GM21526 (cell line): ENCODE measurements around the gene KDM2A.
A peak's percentile ranks its signal among the peaks of the same experiment; 100 is the strongest.

Experiments
- ATAC-seq: cut with Tn5 transposase; IDR thresholded peaks from one replicate; pipeline ENCODE4 v1.9.1; 2021; ENCODE audit warnings: moderate library complexity; ENCODE audit not compliant: unreplicated experiment, low FRiP score

Gene KDM2A

DNA sequence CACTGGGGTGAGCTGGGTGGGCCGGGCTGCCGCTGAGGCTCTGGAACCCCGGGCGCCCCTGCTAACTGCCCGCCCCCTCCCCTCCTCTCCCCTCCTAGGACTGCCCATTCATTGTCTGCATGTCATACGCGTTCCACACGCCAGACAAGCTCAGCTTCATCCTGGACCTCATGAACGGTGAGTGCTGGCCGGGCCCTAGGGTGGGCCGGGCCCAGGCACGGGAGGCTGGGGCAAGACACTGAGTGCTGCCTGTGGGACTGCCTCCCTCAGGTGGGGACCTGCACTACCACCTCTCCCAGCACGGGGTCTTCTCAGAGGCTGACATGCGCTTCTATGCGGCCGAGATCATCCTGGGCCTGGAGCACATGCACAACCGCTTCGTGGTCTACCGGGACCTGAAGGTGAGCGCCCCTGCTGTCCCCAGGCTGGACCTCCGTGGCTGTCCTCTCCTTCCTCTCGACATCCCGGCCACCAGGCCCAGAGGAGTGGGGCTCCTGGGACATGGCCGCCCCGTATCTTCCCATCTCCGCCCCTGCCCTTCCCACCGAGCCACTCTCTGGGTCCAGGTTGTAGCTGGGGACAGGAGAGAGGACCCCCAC lies 162.6 kb downstream of the KDM2A start:
- ATAC-seq = no peak

DNA sequence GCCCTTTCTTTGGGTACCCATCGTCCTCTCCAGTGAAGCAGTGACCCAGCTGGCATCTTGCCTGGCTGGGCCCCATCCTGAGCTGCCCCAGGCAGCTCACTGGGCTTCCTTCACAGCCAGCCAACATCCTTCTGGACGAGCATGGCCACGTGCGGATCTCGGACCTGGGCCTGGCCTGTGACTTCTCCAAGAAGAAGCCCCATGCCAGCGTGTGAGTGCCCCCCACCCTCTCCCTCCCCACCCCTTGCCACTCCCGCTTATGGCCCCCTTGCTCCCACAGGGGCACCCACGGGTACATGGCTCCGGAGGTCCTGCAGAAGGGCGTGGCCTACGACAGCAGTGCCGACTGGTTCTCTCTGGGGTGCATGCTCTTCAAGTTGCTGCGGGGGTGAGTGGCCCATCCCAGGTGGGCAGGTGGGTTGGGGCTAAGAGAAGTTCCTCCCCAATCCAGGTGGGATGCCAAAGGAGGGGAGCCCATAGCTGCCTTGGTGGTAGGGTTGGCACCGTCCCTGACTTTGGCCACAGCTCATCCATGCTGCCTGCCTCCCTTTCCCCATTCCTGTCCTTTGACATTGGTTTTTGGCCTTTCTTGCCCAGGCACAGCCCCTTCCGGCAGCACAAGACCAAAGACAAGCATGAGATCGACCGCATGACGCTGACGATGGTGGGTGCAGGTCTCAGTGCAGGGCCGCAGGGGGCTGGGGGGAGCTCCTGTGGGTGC lies 163.3 kb downstream of the KDM2A start:
- ATAC-seq = no peak

DNA sequence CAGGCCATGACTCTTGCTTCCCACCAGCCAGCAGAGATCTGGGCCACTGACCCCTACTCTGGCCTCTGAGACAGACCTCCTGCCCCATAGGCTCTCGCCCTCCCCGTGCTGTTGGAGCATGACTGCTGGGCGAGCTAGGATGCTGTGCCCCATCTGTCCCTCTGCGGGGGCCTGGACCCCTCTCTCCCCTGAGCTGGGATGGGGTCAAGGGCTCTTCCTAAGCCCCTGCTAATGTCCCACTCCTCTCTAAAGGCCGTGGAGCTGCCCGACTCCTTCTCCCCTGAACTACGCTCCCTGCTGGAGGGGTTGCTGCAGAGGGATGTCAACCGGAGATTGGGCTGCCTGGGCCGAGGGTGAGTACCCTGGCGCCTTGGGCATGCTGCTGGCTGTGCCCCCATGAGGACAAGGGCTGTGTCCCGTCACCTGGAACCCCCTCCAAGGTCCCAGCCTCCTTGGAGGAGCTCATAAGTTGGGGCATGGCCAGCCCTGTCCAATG lies 163.9 kb downstream of the KDM2A start:
- ATAC-seq = no peak

DNA sequence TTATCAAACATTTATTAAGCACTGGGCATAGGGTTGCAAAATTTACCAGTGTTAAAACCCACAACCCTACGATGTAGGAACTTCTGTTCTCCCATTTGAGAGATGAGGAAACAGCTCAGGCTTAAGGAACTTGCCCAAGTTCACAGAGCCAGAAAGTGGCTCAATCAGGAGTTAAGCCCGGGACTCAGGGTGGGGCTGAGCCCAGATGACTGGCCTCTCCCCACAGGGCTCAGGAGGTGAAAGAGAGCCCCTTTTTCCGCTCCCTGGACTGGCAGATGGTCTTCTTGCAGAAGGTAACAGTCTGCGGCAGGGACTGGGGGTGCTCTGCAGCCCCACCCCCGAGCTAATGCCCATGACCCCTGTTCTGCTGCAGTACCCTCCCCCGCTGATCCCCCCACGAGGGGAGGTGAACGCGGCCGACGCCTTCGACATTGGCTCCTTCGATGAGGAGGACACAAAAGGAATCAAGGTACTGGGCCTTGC lies 164.5 kb downstream of the KDM2A start:
- ATAC-seq = no peak

DNA sequence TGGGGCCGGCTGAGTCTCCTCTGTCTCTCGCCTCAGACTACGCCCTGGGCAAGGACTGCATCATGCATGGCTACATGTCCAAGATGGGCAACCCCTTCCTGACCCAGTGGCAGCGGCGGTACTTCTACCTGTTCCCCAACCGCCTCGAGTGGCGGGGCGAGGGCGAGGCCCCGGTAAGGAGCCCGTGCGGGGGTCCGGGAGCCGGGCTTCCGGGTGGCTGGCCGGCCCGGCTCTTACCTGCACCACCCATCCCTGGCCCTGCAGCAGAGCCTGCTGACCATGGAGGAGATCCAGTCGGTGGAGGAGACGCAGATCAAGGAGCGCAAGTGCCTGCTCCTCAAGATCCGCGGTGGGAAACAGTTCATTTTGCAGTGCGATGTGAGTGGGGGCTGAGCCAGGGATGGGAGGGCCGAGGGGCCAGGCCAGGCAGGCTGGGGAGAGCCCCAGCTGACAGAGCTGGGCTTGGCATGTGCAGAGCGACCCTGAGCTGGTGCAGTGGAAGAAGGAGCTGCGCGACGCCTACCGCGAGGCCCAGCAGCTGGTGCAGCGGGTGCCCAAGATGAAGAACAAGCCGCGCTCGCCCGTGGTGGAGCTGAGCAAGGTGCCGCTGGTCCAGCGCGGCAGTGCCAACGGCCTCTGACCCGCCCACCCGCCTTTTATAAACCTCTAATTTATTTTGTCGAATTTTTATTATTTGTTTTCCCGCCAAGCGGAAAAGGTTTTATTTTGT lies 165.9 kb downstream of the KDM2A start:
- no peak for ATAC-seq

DNA sequence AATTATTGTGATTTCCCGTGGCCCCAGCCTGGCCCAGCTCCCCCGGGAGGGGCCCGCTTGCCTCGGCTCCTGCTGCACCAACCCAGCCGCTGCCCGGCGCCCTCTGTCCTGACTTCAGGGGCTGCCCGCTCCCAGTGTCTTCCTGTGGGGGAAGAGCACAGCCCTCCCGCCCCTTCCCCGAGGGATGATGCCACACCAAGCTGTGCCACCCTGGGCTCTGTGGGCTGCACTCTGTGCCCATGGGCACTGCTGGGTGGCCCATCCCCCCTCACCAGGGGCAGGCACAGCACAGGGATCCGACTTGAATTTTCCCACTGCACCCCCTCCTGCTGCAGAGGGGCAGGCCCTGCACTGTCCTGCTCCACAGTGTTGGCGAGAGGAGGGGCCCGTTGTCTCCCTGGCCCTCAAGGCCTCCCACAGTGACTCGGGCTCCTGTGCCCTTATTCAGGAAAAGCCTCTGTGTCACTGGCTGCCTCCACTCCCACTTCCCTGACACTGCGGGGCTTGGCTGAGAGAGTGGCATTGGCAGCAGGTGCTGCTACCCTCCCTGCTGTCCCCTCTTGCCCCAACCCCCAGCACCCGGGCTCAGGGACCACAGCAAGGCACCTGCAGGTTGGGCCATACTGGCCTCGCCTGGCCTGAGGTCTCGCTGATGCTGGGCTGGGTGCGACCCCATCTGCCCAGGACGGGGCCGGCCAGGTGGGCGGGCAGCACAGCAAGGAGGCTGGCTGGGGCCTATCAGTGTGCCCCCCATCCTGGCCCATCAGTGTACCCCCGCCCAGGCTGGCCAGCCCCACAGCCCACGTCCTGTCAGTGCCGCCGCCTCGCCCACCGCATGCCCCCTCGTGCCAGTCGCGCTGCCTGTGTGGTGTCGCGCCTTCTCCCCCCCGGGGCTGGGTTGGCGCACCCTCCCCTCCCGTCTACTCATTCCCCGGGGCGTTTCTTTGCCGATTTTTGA lies 166.8 kb downstream of the KDM2A start:
- no peak for ATAC-seq

DNA sequence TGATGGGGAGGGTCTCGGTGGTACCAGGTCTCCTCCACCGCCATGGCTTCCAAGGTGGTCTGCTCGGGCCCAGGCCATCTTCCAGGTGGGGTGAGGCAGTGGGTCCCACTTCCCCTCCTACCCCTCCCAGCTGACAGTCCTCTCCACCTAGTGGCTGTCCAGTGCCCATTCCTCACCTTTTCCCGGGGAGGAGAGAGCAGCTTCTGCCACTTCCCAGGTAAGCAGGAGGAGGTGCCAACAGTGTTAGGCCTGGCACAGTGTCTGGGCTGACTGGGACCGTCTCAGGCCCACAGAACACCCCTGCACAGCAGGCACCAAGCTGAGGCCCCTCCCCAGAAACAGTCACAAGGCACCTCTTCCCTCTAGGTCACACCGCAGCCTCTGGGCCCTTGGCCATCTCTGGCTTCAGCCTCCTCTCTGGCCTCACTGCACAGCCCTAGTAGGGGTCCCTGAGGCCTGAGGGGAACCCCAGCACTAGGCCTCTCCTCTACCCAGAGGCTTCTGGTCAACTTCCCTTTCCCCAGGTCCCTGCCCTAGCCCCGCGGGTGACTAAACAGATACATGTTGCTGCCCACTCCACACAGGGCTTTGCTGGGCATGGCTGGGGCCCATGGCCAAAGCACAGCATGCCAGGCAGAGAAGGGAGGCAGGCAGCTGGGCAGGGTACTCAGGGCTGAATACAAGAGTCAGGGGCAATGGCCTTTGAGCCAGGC lies 167.7 kb downstream of the KDM2A start:
- ATAC-seq = no peak

DNA sequence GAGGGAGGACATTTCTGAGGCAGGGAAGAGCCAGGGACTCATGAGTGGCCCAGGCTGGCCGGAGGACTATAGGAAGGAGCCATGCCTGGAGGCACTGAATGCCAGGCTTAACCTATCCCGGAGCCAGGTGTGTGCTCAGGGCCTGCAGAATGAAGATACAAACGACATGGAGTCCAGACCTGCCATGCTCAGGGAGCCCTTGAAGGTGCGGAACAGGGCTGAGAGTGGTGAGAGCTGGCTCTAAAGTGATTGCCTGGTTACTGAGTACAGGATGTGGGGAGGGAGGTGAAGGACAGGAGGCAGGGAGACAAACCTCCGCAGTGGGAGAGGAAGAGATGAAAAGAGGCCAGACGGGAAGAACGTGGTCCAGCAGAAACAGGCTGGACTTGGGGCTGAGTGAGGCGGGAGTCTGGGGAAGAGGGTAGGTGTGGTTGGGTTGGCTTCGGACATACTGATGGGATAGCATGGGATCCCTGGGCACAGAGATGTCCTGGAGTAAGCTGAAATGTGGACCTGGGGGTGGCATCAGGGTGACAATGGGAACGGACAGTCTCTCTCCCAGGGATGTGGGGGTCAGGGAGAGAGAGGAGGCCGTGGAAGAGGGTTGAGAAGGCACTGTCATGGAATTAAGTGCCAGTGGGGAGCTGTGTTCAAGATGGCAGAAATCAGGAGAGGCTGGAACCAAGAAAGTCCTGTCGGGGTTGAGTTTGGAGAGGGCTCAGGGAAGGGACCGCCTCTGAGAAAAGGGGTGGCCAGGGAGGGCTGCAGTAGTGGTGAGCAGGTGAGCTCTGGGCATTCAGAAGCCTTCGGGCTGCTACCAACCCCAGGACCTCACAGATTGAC lies 168.5 kb downstream of the KDM2A start:
- no peak for ATAC-seq

DNA sequence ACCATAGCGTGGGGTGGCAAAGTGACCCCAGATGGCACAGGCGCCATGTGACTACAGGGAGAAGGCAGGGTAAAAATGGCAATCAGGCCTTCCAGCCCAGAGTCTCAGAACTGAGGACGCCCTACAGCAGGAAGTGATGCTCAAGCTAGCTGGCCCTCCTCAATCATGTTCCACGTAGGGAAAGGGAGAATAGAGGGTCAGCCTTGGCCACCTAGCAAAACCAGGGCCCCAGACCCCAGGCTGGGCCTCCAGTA lies 169.1 kb downstream of the KDM2A start:
- peak; percentile 2 for ATAC-seq

DNA sequence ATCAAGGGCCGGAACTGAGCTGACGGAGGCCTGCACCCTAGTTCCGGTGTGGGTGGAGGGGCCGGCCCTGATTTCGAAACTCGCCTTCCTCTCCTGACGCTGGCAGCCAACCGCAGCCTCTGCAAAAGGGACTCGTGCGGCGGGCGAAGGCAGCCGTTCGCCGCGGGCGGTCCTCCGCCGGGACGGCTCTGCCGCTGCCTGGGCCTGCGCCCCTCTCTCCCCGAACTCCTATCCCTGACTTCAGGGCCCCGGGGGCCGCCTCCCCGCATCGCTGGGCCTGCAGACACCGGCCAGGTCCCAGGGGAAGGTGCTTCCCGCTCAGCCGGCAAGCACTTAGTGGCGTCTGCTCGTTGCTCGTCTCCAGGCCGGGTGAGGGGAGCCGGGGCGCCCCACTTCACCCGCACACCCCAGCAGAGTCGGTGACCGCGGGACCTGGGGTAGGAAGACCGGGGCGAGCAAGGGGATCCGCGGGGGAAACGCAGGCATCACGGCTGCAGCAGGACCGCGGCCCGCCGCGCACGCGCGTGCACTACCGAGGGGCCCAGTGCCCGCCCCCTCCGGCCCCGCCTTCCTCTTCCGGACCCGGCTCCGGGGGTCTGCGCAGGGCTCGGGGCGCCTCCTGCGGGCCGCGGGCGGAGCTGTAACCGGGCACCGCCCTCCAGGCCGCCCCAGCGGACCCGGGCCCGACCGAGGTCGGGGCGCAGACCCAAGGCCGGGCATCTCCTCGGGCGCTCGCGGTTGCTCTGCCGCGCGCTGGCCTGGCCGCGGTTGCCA lies 169.6 kb downstream of the KDM2A start:
- peak; percentile 48 for ATAC-seq

DNA sequence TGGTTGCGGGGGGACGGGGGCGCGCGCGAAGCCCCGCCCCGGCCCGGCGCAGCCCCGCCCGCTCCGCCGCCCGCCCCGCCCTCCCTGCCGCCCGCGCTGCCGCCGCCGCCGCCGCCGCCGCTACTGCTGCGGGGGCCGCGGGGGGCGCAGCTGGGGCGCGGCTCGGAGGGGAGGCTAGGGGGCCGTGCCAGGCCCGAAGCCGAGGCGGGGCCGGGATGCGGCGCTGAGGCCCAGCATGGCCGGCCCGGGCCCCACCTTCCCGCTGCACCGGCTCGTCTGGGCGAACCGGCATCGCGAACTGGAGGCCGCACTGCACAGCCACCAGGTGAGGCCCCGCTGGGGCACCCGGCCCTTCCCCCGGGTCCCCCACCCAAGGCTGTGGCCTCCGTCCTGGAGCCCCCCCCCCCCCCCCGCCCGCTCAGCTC lies 170.2 kb downstream of the KDM2A start, which contains the start of gene ANKRD13D:
Gene ANKRD13D, plus strand, starts transcription at position 78 of the 425 bp plus-strand sequence. Its CDS starts 158 bp downstream, at position 236.
- peak; percentile 30 for ATAC-seq

DNA sequence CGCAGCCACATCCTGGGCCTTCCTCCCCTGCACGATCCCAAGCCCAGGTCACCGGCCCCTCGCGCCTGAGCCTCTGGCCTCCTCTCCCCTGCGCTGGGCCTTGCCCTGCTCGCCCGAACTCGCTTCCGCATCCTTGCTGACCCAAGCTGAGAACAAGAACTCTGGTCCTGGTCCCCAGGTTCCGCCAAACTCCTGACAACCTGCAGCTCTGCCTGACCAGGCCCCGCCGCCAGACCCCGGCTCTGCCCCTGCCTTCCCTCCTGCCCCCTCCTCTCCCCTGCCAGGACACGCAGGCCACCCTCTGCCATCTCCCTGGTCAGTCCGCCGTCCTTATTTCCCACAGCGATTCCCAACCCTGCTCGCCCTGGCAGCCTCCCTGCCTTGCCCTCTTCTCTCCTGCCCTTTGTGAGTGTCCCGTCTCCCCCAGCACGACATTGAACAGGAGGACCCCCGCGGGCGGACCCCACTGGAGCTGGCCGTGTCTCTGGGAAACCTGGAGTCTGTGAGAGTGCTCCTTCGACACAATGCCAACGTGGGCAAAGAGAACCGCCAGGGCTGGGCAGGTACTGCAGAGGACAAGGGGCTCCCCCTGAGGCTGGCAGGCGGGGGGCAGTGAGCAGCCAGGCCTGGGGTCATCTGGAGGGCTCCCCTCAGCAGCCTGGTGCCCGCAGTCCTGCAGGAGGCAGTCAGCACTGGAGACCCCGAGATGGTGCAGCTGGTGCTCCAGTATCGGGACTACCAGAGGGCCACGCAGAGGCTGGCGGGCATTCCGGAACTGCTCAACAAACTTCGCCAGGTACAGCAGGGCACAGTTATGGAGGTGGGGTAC lies 170.8 kb downstream of the KDM2A start:
- ATAC-seq = no peak

DNA sequence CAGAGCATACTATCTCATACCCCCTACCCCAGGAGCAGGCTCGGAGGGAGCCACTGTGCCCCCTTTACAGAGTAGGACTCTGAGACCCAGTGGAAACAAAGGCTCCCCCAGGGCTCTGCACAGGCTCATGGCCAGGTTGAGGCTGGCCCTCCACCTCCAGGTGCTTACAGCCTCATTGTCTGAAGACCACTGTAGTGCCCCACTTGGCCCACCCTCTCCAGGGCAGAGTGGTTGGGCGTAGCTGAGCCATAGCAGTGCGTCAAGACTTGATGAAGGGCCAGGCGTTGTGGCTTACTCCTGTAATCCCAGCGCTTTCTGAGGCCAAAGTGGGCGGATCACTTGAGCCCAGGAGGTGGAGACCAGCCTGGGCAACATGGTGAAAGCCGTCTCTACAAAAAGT lies 171.7 kb downstream of the KDM2A start:
- no peak for ATAC-seq

DNA sequence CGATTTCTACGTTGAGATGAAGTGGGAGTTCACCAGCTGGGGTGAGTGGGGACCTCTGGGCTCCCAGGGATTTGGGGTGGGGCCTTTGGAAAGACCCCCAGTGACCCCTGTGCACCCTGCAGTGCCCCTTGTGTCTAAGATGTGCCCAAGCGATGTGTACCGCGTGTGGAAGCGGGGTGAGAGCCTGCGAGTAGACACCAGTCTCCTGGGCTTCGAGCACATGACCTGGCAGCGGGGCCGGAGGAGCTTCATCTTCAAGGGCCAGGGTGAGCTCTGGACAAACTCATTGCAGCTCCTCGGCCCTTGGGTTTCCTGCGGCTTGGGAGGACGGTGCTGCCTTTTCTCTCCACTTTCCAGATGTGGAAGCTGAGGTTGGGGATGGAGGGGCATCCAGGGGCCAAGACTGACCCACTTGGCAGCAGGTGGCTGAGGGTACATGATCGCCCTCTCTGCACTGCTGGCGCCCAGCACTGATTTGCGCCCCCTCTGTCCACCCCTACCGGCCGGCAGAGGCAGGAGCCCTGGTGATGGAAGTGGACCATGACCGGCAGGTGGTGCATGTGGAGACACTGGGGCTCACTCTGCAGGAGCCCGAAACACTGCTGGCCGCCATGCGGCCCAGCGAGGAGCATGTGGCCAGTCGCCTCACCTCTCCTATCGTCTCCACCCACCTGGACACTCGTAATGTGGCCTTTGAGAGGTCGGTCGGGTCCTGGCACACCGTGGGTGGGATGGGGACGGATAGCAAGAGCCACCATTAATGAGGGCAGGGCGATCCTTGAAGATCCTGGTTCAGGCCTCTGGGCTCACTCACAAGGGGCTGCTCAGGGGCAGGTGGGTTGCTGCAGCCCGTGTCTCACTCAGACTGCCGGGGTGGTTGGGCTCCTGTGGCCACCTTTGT lies 172.7 kb downstream of the KDM2A start:
- ATAC-seq = no peak

DNA sequence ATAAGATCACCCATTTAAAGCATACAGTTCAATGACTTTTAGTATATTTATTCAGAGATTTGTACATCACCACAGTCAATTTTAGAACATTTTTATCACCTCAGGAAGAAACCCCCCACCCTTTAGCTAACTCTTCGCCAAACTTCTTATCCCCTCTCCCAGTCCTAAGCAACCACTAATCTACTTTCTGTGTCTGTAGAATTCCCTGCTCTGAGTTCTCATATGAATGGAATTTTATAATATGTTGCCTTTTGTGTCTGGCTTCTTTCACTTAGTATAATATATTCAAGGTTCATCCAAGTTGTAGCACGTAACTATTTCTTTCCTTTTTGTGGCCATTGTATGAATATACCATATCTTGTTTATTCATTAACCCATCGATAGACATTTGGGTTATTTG lies 173.6 kb downstream of the KDM2A start:
- ATAC-seq = no peak

DNA sequence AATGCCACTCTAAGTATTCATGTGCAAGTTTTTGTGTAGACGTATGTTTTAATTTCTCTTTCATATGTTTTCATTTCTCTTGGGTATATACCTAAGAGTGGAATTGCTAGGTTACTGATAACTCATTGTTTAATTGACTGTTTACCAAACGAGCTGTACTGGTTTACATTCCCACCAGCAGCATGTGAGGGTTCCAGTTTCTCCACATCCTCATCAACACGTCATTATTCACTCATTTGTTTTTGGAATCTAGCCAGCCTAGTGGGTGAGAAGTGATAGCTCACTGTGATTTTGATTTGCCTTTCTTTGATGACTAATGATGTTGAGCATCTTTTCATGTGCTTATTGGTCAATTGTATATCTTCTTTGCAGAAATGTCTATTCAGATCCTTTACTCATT lies 174.0 kb downstream of the KDM2A start:
- no peak for ATAC-seq
